ENCODE measurements around the gene ZPBP2. TPM values are rescaled to one million over a fixed set of nuclear protein-coding genes. Genes with fewer than 3 reads are reported as not detected.

ZPBP2 gene
- total and polyA plus RNA-seq, 2 of the 13 experiments (the other 11 are each of a cell fraction or from before 2014, with no cell fraction given): not detected

DNA sequence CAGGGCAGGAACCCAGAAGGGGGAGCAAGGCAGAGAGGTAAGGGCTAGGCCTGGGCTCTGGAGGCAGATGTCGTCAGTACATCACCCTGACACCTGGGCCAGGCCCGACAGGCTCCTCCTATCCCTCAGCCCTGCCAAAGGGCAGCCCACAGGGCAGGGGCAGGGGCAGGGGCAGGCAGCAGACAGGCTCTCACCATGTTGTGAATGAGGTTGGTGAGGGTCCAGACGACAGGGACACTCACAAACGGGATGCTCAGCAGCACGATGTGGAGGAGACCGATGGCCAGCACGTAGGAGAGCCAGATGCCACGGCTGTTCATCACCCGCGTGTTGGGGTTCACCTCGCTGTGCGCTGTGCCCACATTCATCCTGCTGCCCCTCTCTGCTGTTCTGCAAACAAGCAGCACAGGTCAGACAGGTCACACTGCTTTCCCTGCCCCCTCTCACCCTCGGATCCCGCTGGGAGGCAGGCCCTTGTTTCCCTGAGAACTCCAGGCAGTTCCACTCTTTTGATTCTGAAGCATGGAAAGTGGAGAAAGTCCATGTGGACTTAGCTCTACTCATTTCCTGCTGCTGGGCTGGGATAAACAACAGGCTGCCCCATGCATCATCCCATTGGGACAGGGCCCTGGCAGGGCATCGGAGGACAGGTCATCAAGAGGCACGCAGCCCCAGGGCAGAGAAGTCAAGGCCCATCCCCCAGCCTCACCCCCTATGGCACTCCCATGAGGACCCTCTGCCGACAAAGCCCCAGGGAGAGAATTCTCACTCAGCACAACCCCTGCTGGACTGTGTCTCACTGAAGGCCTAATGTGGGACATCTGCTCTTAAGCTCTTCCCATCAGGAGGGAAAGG, 56.1 kb downstream of the ZPBP2 start (continued):
- TF ChIP-seq, protein P1, sequence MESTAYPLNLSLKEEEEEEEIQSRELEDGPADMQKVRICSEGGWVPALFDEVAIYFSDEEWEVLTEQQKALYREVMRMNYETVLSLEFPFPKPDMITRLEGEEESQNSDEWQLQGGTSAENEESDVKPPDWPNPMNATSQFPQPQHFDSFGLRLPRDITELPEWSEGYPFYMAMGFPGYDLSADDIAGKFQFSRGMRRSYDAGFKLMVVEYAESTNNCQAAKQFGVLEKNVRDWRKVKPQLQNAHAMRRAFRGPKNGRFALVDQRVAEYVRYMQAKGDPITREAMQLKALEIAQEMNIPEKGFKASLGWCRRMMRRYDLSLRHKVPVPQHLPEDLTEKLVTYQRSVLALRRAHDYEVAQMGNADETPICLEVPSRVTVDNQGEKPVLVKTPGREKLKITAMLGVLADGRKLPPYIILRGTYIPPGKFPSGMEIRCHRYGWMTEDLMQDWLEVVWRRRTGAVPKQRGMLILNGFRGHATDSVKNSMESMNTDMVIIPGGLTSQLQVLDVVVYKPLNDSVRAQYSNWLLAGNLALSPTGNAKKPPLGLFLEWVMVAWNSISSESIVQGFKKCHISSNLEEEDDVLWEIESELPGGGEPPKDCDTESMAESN (CRISPR knock-in tag; conservative IDR thresholded peaks at IDR 0.05): peak; percentile 94
- peak; percentile 41; the same call in 1 of the 2 replicates for TF ChIP-seq ZC3H4 (CRISPR knock-in tag; IDR thresholded peaks at IDR 0.05; ENCODE audit: borderline replicate concordance)
- TF ChIP-seq SMYD3 (CRISPR knock-in tag; IDR thresholded peaks at IDR 0.05): peak; percentile 98
- peak; percentile 32 for TF ChIP-seq PTBP1 (IDR thresholded peaks at IDR 0.05; ENCODE audit: low read depth, low read length, poor library complexity, severe bottlenecking)
- no peak for TF ChIP-seq MTA3 (CRISPR knock-in tag; IDR thresholded peaks at IDR 0.05)
- 0 out of 2 replicates have a peak, but pooled peaks have one; percentile 37 for TF ChIP-seq GPN1 (CRISPR knock-in tag; IDR thresholded peaks at IDR 0.05; ENCODE audit: borderline replicate concordance)
- TF ChIP-seq ZNF263 (CRISPR knock-in tag; IDR thresholded peaks at IDR 0.05): peak; percentile 86
- peak; percentile 99 for TF ChIP-seq SAP130 (CRISPR knock-in tag; IDR thresholded peaks at IDR 0.05; ENCODE audit: low read depth)
- TF ChIP-seq, protein P2, sequence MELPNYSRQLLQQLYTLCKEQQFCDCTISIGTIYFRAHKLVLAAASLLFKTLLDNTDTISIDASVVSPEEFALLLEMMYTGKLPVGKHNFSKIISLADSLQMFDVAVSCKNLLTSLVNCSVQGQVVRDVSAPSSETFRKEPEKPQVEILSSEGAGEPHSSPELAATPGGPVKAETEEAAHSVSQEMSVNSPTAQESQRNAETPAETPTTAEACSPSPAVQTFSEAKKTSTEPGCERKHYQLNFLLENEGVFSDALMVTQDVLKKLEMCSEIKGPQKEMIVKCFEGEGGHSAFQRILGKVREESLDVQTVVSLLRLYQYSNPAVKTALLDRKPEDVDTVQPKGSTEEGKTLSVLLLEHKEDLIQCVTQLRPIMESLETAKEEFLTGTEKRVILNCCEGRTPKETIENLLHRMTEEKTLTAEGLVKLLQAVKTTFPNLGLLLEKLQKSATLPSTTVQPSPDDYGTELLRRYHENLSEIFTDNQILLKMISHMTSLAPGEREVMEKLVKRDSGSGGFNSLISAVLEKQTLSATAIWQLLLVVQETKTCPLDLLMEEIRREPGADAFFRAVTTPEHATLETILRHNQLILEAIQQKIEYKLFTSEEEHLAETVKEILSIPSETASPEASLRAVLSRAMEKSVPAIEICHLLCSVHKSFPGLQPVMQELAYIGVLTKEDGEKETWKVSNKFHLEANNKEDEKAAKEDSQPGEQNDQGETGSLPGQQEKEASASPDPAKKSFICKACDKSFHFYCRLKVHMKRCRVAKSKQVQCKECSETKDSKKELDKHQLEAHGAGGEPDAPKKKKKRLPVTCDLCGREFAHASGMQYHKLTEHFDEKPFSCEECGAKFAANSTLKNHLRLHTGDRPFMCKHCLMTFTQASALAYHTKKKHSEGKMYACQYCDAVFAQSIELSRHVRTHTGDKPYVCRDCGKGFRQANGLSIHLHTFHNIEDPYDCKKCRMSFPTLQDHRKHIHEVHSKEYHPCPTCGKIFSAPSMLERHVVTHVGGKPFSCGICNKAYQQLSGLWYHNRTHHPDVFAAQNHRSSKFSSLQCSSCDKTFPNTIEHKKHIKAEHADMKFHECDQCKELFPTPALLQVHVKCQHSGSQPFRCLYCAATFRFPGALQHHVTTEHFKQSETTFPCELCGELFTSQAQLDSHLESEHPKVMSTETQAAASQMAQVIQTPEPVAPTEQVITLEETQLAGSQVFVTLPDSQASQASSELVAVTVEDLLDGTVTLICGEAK (IDR thresholded peaks at IDR 0.05): no peak
- TF ChIP-seq, protein P2 (CRISPR knock-in tag; IDR thresholded peaks at IDR 0.05): peak; percentile 83; the same call in 1 of the 2 replicates
- peak; percentile 85; the same call in 1 of the 2 replicates for TF ChIP-seq WIZ (CRISPR knock-in tag; IDR thresholded peaks at IDR 0.05)
- TF ChIP-seq FOXA1 (IDR thresholded peaks at IDR 0.05): peak; percentile 75
- TF ChIP-seq FOXA1 (CRISPR knock-in tag; IDR thresholded peaks at IDR 0.05): peak; percentile 98
- TF ChIP-seq PCBP1 (IDR thresholded peaks at IDR 0.05; ENCODE audit: borderline replicate concordance, low read depth, low read length): no peak; the same call in 1 of the 2 replicates
- TF ChIP-seq ZNF101 (CRISPR knock-in tag; IDR thresholded peaks at IDR 0.05; ENCODE audit: borderline replicate concordance, low read depth): 0 out of 2 replicates have a peak, but pooled peaks have one; percentile 35
- TF ChIP-seq SMAD1 (CRISPR knock-in tag; IDR thresholded peaks at IDR 0.05; ENCODE audit: borderline replicate concordance, low read depth): 0 out of 2 replicates have a peak, but pooled peaks have one; percentile 42
- TF ChIP-seq ZNF382 (CRISPR knock-in tag; IDR thresholded peaks at IDR 0.05; ENCODE audit: borderline replicate concordance): no peak
- peak; percentile 97 for TF ChIP-seq ZSCAN29 (CRISPR knock-in tag; conservative IDR thresholded peaks at IDR 0.05)
